DND-41 (cell line): ENCODE measurements around the gene DNER.

Source experiments
- ATAC-seq: fragments of 200-7000 bp; cut with Tn5 transposase; 3 replicates; pipeline ENCODE4 v1.9.1; 2021; ENCODE audit warnings: low read depth; ENCODE audit not compliant: insufficient read depth
- DNase-seq: peaks from one replicate; pipeline ENCODE4 v3.0.0-alpha.2; 2020
- H2AFZ ChIP-seq: 2 replicates; pipeline ENCODE4 v1.6.0; 2012; ENCODE audit warnings: low read depth, low read length
- H3K27ac ChIP-seq: 2 replicates; pipeline ENCODE4 v1.5.1; 2012; ENCODE audit warnings: low read length, inconsistent platforms
- H3K27me3 ChIP-seq: fragments of 200-600 bp; sonication (generic); 2 replicates; pipeline ENCODE4 v1.6.0; 2012; ENCODE audit warnings: low read length, mild to moderate bottlenecking, inconsistent platforms; ENCODE audit not compliant: insufficient read depth, poor library complexity
- H3K36me3 ChIP-seq: 2 replicates; pipeline ENCODE4 v1.5.1; 2012; ENCODE audit warnings: low read length, inconsistent platforms; ENCODE audit not compliant: insufficient read depth
- H3K4me1 ChIP-seq: 2 replicates; pipeline ENCODE4 v1.5.1; 2012; ENCODE audit warnings: mild to moderate bottlenecking, low read length; ENCODE audit not compliant: insufficient read depth
- H3K4me2 ChIP-seq: 2 replicates; pipeline ENCODE4 v1.6.0; 2012; ENCODE audit warnings: mild to moderate bottlenecking, moderate library complexity, low read length, inconsistent platforms; ENCODE audit not compliant: insufficient read depth
- H3K4me3 ChIP-seq, 2 experiments: fragments of 200-600 bp in 1 of 2; shearing (Covaris generic) in 1 of 2; 2 replicates each; pipeline ENCODE4 v1.5.1; 2012 to 2016; ENCODE audit warnings: inconsistent platforms in 2 of 2, low read length in 2 of 2, mild to moderate bottlenecking in 2 of 2, low read depth in 1 of 2, moderate library complexity in 1 of 2
- H3K79me2 ChIP-seq: 2 replicates; pipeline ENCODE4 v1.6.0; 2012; ENCODE audit warnings: low read length, inconsistent platforms; ENCODE audit not compliant: insufficient read depth
- H3K9ac ChIP-seq: 2 replicates; pipeline ENCODE4 v1.6.0; 2012; ENCODE audit warnings: low read depth, mild to moderate bottlenecking, inconsistent platforms, low read length, moderate library complexity
- H3K9me3 ChIP-seq: 2 replicates; pipeline ENCODE4 v1.5.1; 2012; ENCODE audit warnings: low read length, moderate library complexity, mild to moderate bottlenecking, inconsistent platforms; ENCODE audit not compliant: insufficient read depth, severe bottlenecking
- H4K20me1 ChIP-seq: 2 replicates; pipeline ENCODE4 v1.6.0; 2012; ENCODE audit warnings: low read length; ENCODE audit not compliant: insufficient read depth
- EZH2 ChIP-seq: IDR thresholded peaks from 3 replicates; pipeline ENCODE4 v1.6.1; 2012; ENCODE audit warnings: borderline replicate concordance, low read depth, mild to moderate bottlenecking, moderate library complexity, low read length, inconsistent platforms; ENCODE audit not compliant: severe bottlenecking
- TF ChIP-seq, protein P1 (sequence below): IDR thresholded peaks from 2 replicates; pipeline ENCODE4 v1.5.1; 2012; ENCODE audit warnings: borderline replicate concordance, low read length, moderate library complexity, mild to moderate bottlenecking; ENCODE audit not compliant: poor library complexity, severe bottlenecking; ENCODE audit errors: extremely low read depth

The DNER gene

DNA sequence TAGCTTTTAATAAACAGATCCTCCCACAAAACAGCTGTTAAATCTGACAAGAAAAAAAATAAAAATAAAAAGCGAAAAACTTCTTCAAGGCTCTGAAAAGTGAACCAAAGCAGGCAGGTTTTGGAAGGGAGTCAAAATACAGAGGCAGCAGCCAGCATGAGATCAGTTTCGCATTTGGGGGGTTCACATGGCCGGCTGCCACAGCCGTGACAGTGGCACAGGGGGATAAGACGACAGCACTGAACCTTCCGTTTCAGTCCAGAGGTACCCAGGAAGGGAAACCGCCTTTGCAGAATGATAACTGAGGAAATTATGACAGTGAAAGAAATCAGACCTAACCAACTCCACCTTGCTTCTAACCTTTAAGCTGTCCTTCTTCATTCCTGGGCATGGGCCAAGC lies 246.6 kb downstream of the DNER start:
- ATAC-seq (no peak), DNase-seq (no peak)
- Histone ChIP-seq H3K27ac (no peak overlapping the region), H3K4me2 (no peak overlapping the region), H3K4me1 (no peaks in the 10 kb centered on the region), H3K27me3 (no peaks in the 10 kb centered on the region), H2AFZ (no peak overlapping the region), H3K79me2 (no peaks in the 10 kb centered on the region), H3K36me3 (no peaks in the 10 kb centered on the region), H3K9me3 (no peaks in the 10 kb centered on the region), H3K9ac (no peak overlapping the region), H3K4me3 (no peak overlapping the region), H4K20me1 (no peaks in the 10 kb centered on the region)
- TF ChIP-seq, protein P1, sequence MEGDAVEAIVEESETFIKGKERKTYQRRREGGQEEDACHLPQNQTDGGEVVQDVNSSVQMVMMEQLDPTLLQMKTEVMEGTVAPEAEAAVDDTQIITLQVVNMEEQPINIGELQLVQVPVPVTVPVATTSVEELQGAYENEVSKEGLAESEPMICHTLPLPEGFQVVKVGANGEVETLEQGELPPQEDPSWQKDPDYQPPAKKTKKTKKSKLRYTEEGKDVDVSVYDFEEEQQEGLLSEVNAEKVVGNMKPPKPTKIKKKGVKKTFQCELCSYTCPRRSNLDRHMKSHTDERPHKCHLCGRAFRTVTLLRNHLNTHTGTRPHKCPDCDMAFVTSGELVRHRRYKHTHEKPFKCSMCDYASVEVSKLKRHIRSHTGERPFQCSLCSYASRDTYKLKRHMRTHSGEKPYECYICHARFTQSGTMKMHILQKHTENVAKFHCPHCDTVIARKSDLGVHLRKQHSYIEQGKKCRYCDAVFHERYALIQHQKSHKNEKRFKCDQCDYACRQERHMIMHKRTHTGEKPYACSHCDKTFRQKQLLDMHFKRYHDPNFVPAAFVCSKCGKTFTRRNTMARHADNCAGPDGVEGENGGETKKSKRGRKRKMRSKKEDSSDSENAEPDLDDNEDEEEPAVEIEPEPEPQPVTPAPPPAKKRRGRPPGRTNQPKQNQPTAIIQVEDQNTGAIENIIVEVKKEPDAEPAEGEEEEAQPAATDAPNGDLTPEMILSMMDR, result no peak

DNA sequence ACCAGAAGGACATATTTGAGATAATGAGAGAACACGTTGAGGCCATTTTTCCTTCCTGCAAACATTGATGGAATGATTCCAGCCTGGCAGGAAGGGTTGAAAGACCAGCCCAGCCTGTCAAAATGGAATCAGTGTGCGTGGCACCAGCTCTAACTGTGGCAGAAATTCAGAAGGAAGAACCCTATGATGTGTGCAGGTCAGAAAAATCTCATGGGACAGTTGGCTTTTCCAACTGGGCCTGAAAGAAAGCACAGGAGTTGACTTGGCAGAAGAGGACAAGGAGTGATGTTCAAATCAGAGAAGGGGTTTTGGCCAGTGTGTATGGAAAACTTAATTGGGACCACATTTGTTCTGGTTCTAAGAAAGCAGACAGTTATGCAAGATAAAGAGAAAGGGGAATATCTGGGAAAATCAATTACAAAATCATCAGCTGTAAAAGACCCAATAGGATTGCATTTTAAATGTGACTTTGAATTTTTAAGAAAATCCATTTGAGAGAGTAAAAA lies 250.5 kb downstream of the DNER start:
- Histone ChIP-seq H3K36me3 (no peaks in the 10 kb centered on the region), H3K4me1 (no peaks in the 10 kb centered on the region), H3K9me3 (no peaks in the 10 kb centered on the region), H3K79me2 (no peaks in the 10 kb centered on the region), H2AFZ (no peak overlapping the region), H3K27ac (no peak overlapping the region), H3K4me2 (no peak overlapping the region), H3K27me3 (no peaks in the 10 kb centered on the region), H3K9ac (no peak overlapping the region), H3K4me3 (no peak overlapping the region), H4K20me1 (no peaks in the 10 kb centered on the region)
- TF ChIP-seq, protein P1, result no peak
- no peak for TF ChIP-seq EZH2
- DNase-seq, result no peak
- no peak for ATAC-seq

DNA sequence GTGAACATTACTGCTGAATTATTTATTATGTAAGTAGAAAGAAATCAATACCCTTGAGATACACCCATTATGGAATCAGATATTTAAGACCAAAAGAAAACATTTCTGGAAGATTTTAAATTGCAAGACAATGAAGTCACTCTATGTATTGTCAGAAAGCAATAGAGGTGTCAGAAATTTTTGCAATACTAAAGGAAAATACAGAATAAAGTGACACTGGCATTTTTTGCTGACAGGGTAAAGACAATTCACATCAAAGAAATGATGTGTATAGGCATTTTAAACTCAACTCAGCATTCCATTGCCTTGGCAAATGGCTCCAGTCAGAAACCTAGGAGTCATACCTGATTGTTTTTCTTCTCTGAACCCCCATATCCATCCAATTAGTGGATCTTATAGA lies 252.2 kb downstream of the DNER start:
- Histone ChIP-seq H4K20me1 (no peaks in the 10 kb centered on the region), H3K9me3 (no peaks in the 10 kb centered on the region), H3K9ac (no peak overlapping the region), H3K27me3 (no peaks in the 10 kb centered on the region), H3K4me2 (no peak overlapping the region), H3K79me2 (no peaks in the 10 kb centered on the region), H3K36me3 (no peaks in the 10 kb centered on the region), H3K4me3 (no peak overlapping the region), H2AFZ (no peak overlapping the region), H3K4me1 (no peaks in the 10 kb centered on the region), H3K27ac (no peak overlapping the region)
- DNase-seq (no peak), ATAC-seq (no peak)
- no peak for TF ChIP-seq EZH2
- TF ChIP-seq, protein P1, result no peak

DNA sequence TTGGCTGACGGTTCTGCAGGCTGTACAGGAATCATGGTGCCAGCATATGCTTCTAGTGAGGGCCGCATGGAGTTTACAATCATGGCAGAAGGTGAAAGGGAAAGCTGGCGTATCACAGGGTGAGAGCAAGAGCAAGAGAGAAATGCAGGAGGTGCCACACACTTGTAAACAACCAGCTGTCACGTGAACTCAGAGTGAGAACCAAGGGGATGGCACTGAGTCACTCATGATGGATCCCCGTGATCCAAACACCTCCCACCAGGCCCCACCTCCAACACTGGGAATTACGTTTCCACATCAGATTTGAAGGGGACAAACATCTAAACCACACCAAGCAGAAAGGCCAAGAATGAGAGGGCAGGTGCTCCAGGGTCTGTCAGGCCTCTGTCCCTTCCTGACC lies 258.3 kb downstream of the DNER start:
- Histone ChIP-seq H3K4me1 (no peaks in the 10 kb centered on the region), H3K4me2 (no peak overlapping the region), H3K79me2 (no peaks in the 10 kb centered on the region), H3K27me3 (no peaks in the 10 kb centered on the region), H3K4me3 (no peak overlapping the region), H2AFZ (no peak overlapping the region), H3K27ac (no peak overlapping the region), H3K9me3 (no peaks in the 10 kb centered on the region), H4K20me1 (no peaks in the 10 kb centered on the region), H3K36me3 (no peaks in the 10 kb centered on the region), H3K9ac (no peak overlapping the region)
- DNase-seq (no peak), ATAC-seq (no peak)
- TF ChIP-seq EZH2, result no peak
- TF ChIP-seq, protein P1, result no peak
